ENCODE measurements around the gene MAML2. TPM values are rescaled to one million over a fixed set of nuclear protein-coding genes. Genes with fewer than 3 reads are reported as not detected.

Gene MAML2
- total and polyA plus RNA-seq, 4 donors = 3.8 to 41.8 (median 13.7) TPM

GRCh38 chr11:96162816-96163499 is 180.0 kb downstream of the MAML2 start:
- Histone ChIP-seq H3K9me3 (ENCODE audit: control insufficient read depth in 4 of 4, insufficient read depth in 3 of 4, low read length in 3 of 4) (no peaks in the 10 kb centered on the region), H3K36me3 (ENCODE audit: control insufficient read depth in 4 of 4, insufficient read depth in 4 of 4, low read length in 4 of 4) (no peaks in the 10 kb centered on the region), H3K4me3 (no peak overlapping the region), H3K9ac (ENCODE audit: insufficient read depth in 1 of 2, low read length in 2 of 2) (peak overlapping the region in 1 of 2 donors; percentile 24), H3K4me1 (ENCODE audit: control insufficient read depth in 5 of 5, insufficient read depth in 5 of 5, low read length in 5 of 5) (peaks cover 0 to 34% (median 9%) of the 10 kb centered on the region in 5 donors), H3K27ac (ENCODE audit: low read depth in 1 of 2, low read length in 1 of 2) (peak overlapping the region; percentile 51), H3K27me3 (ENCODE audit: control insufficient read depth in 3 of 3, insufficient read depth in 3 of 3, low read length in 2 of 3) (no peaks in the 10 kb centered on the region)
- ATAC-seq (ENCODE audit: insufficient read depth, low FRiP score) = peak; percentile 47
- TF ChIP-seq CTCF (IDR thresholded peaks at IDR 0.05; ENCODE audit: control extremely low read depth, extremely low read depth) = no peak
- peak; percentile 84 to 97 (median 95) for DNase-seq
- 59 to 80% methylated on average over 6 of the region's 6 CpGs for WGBS, 2 donors

- H3K36me3 ChIP-seq (ENCODE audit: control insufficient read depth in 4 of 4, insufficient read depth in 4 of 4, low read length in 4 of 4) = no peaks in the 10 kb centered on the region
- no peak for ATAC-seq (ENCODE audit: insufficient read depth, low FRiP score)
- H3K27ac ChIP-seq (ENCODE audit: low read depth in 1 of 2, low read length in 1 of 2) = no peak overlapping the region
- WGBS, 2 donors = 77 to 85% methylated on average over 10 of the region's 10 CpGs
- no peaks in the 10 kb centered on the region for H3K27me3 ChIP-seq (ENCODE audit: control insufficient read depth in 3 of 3, insufficient read depth in 3 of 3, low read length in 2 of 3)
- H3K9ac ChIP-seq (ENCODE audit: insufficient read depth in 1 of 2, low read length in 2 of 2) = peak overlapping the region in 1 of 2 donors; percentile 66
- DNase-seq = peak in 2 of 3 donors; percentile 66 to 69
- peaks cover 0 to 48% (median 6%) of the 10 kb centered on the region in 5 donors for H3K4me1 ChIP-seq (ENCODE audit: control insufficient read depth in 5 of 5, insufficient read depth in 5 of 5, low read length in 5 of 5)
- H3K9me3 ChIP-seq (ENCODE audit: control insufficient read depth in 4 of 4, insufficient read depth in 3 of 4, low read length in 3 of 4) = no peaks in the 10 kb centered on the region
- H3K4me3 ChIP-seq = no peak overlapping the region
- no peak for TF ChIP-seq CTCF (IDR thresholded peaks at IDR 0.05; ENCODE audit: control extremely low read depth, extremely low read depth)
Observed at GRCh38 chr11:96161307-96162089, 181.5 kb downstream of the MAML2 start.

GRCh38 chr11:96160732-96161306 is 182.2 kb downstream of the MAML2 start:
- H3K9ac ChIP-seq (ENCODE audit: insufficient read depth in 1 of 2, low read length in 2 of 2) = peak overlapping the region in 1 of 2 donors; percentile 66
- no peak overlapping the region for H3K4me3 ChIP-seq
- DNase-seq (no peak), ATAC-seq (ENCODE audit: insufficient read depth, low FRiP score) (no peak)
- TF ChIP-seq CTCF (IDR thresholded peaks at IDR 0.05; ENCODE audit: control extremely low read depth, extremely low read depth) = no peak
- H3K9me3 ChIP-seq (ENCODE audit: control insufficient read depth in 4 of 4, insufficient read depth in 3 of 4, low read length in 3 of 4) = no peaks in the 10 kb centered on the region
- 82 to 83% methylated on average over 7 of the region's 7 CpGs for WGBS, 2 donors
- peaks cover 6 to 50% (median 7%) of the 10 kb centered on the region in 5 donors for H3K4me1 ChIP-seq (ENCODE audit: control insufficient read depth in 5 of 5, insufficient read depth in 5 of 5, low read length in 5 of 5)
- no peaks in the 10 kb centered on the region for H3K36me3 ChIP-seq (ENCODE audit: control insufficient read depth in 4 of 4, insufficient read depth in 4 of 4, low read length in 4 of 4)
- no peaks in the 10 kb centered on the region for H3K27me3 ChIP-seq (ENCODE audit: control insufficient read depth in 3 of 3, insufficient read depth in 3 of 3, low read length in 2 of 3)
- peak overlapping the region in 1 of 2 donors; percentile 1 for H3K27ac ChIP-seq (ENCODE audit: low read depth in 1 of 2, low read length in 1 of 2)
